ENCODE data around the gene TMEM143. TPM values are rescaled to one million over a fixed set of nuclear protein-coding genes. Genes with fewer than 3 reads are reported as not detected.
"Not testable (repeated sequence)": the region's sequence is repeated elsewhere in the genome, so short reads cannot be mapped to it uniquely, and the experiment has no call there.

Gene TMEM143
- total and polyA plus RNA-seq, 4 donors, result 3.2 to 10.2 (median 6.7) TPM

- Histone ChIP-seq H3K9ac (ENCODE audit: low read depth in 1 of 2, low read length in 2 of 2) (no peak overlapping the region), H3K9me3 (ENCODE audit: control insufficient read depth in 4 of 4, low read length in 3 of 4) (no peaks in the 10 kb centered on the region), H3K4me3 (ENCODE audit: low read depth in 1 of 3, low read length in 3 of 3) (no peak overlapping the region), H3K4me1 (ENCODE audit: control insufficient read depth in 4 of 4, insufficient read depth in 4 of 4, low read length in 3 of 4) (peaks cover 2 to 8% (median 6%) of the 10 kb centered on the region in 4 donors), H3K27ac (ENCODE audit: low read depth in 1 of 2, low read length in 2 of 2) (no peak overlapping the region), H3K27me3 (ENCODE audit: control insufficient read depth in 4 of 4, insufficient read depth in 4 of 4, low read length in 3 of 4) (peaks cover 0 to 10% (median 0%) of the 10 kb centered on the region in 4 donors), H3K36me3 (ENCODE audit: control insufficient read depth in 4 of 4, insufficient read depth in 3 of 4, low read depth in 1 of 4, low read length in 3 of 4) (no peaks in the 10 kb centered on the region)
- TF ChIP-seq JUND (IDR thresholded peaks at IDR 0.05), result no peak
- TF ChIP-seq FOXA1 (IDR thresholded peaks at IDR 0.05), result no peak
- no peak for TF ChIP-seq MAX (IDR thresholded peaks at IDR 0.05)
- TF ChIP-seq ATF3 (IDR thresholded peaks at IDR 0.05), result no peak
- TF ChIP-seq HNF4A (conservative IDR thresholded peaks at IDR 0.05), result no peak
- no peak for TF ChIP-seq YY1 (IDR thresholded peaks at IDR 0.05)
- no peak for TF ChIP-seq NR2F2 (IDR thresholded peaks at IDR 0.05)
- TF ChIP-seq RAD21 (IDR thresholded peaks at IDR 0.05), result no peak
- no peak for TF ChIP-seq ZBTB33 (IDR thresholded peaks at IDR 0.05)
- TF ChIP-seq EGR1 (IDR thresholded peaks at IDR 0.05; ENCODE audit: low read depth in 2 of 2), result no peak
- no peak for TF ChIP-seq TAF1 (conservative IDR thresholded peaks at IDR 0.05)
- TF ChIP-seq FOXA2 (IDR thresholded peaks at IDR 0.05), result no peak
- DNase-seq (ENCODE audit: low spot score), result no peak
- WGBS, result 91% methylated on average over 4 of the region's 4 CpGs
These were observed 70.9 kb downstream of the TMEM143 start for GRCh38 chr19:48292798-48293197.

DNA sequence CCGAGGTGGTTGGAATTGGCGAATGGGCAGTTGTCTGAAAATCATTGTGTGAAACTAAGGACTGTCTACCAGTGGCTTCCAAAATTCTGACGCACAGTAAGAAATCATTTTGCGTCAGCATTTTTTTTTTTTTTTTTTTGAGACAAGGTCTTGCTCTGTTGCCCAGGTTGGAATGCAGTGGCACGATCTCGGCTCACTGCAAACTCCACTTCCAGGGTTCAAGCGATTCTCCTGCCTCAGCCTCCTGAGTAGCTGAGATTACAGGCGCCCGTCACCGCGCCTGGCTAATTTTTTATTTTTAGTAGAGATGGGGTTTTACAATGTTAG, 72.3 kb downstream of the TMEM143 start:
- H3K9ac ChIP-seq (ENCODE audit: low read depth in 1 of 2, low read length in 2 of 2); H3K27ac ChIP-seq (ENCODE audit: low read depth in 1 of 2, low read length in 2 of 2); H3K36me3 ChIP-seq (ENCODE audit: control insufficient read depth in 4 of 4, insufficient read depth in 3 of 4, low read depth in 1 of 4, low read length in 3 of 4); DNase-seq (ENCODE audit: low spot score); H3K4me1 ChIP-seq (ENCODE audit: control insufficient read depth in 4 of 4, insufficient read depth in 4 of 4, low read length in 3 of 4); H3K4me3 ChIP-seq (ENCODE audit: low read depth in 1 of 3, low read length in 3 of 3); H3K9me3 ChIP-seq (ENCODE audit: control insufficient read depth in 4 of 4, low read length in 3 of 4): not testable (repeated sequence)
- WGBS, result 30% methylated on average over 11 of the region's 11 CpGs
- H3K27me3 ChIP-seq (ENCODE audit: control insufficient read depth in 4 of 4, insufficient read depth in 4 of 4, low read length in 3 of 4), result peaks cover 0 to 10% (median 0%) of the 10 kb centered on the region in 4 donors

- no peaks in the 10 kb centered on the region for H3K36me3 ChIP-seq (ENCODE audit: control insufficient read depth in 4 of 4, insufficient read depth in 3 of 4, low read depth in 1 of 4, low read length in 3 of 4)
- H3K27me3 ChIP-seq (ENCODE audit: control insufficient read depth in 4 of 4, insufficient read depth in 4 of 4, low read length in 3 of 4), result peaks cover 0 to 10% (median 0%) of the 10 kb centered on the region in 4 donors
- no peak overlapping the region for H3K27ac ChIP-seq (ENCODE audit: low read depth in 1 of 2, low read length in 2 of 2)
- H3K9me3 ChIP-seq (ENCODE audit: control insufficient read depth in 4 of 4, low read length in 3 of 4), result peaks cover 0 to 5% (median 4%) of the 10 kb centered on the region in 4 donors
- peak; percentile 78 for DNase-seq (ENCODE audit: low spot score)
- H3K9ac ChIP-seq (ENCODE audit: low read depth in 1 of 2, low read length in 2 of 2), result no peak overlapping the region
- 3% methylated on average over 45 of the region's 45 CpGs for WGBS
- peaks cover 2 to 8% (median 6%) of the 10 kb centered on the region in 4 donors for H3K4me1 ChIP-seq (ENCODE audit: control insufficient read depth in 4 of 4, insufficient read depth in 4 of 4, low read length in 3 of 4)
- peak overlapping the region in 1 of 3 donors; percentile 40 for H3K4me3 ChIP-seq (ENCODE audit: low read depth in 1 of 3, low read length in 3 of 3)
- no peak for TF ChIP-seq HNF4A (conservative IDR thresholded peaks at IDR 0.05)
- TF ChIP-seq, protein P1, sequence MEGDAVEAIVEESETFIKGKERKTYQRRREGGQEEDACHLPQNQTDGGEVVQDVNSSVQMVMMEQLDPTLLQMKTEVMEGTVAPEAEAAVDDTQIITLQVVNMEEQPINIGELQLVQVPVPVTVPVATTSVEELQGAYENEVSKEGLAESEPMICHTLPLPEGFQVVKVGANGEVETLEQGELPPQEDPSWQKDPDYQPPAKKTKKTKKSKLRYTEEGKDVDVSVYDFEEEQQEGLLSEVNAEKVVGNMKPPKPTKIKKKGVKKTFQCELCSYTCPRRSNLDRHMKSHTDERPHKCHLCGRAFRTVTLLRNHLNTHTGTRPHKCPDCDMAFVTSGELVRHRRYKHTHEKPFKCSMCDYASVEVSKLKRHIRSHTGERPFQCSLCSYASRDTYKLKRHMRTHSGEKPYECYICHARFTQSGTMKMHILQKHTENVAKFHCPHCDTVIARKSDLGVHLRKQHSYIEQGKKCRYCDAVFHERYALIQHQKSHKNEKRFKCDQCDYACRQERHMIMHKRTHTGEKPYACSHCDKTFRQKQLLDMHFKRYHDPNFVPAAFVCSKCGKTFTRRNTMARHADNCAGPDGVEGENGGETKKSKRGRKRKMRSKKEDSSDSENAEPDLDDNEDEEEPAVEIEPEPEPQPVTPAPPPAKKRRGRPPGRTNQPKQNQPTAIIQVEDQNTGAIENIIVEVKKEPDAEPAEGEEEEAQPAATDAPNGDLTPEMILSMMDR (IDR thresholded peaks at IDR 0.05; ENCODE audit: low read depth, low read length, missing input control), result peak; percentile 93
- peak; percentile 80 to 87 for TF ChIP-seq RAD21 (IDR thresholded peaks at IDR 0.05)
These were observed 72.8 kb downstream of the TMEM143 start for GRCh38 chr19:48290771-48291488.
